ENCODE data around the gene APBB1IP.

GRCh38 chr10:26477501-26477900, 39.4 kb downstream of the APBB1IP start:
- no peak for TF ChIP-seq CTCF (IDR thresholded peaks at IDR 0.05)
- no peak for TF ChIP-seq EZH2 (IDR thresholded peaks at IDR 0.05; ENCODE audit: borderline replicate concordance, insufficient read depth, low read depth, low read length, poor library complexity, severe bottlenecking)

Measured in B cell (primary cell).